CD14-positive monocyte (primary cell): Measurements from ENCODE around the gene VSIG8. TPM values are rescaled to one million over a fixed set of nuclear protein-coding genes. Genes with fewer than 3 reads are reported as not detected.
"Not testable (repeated sequence)": the region's sequence is repeated elsewhere in the genome, so short reads cannot be mapped to it uniquely, and the experiment has no call there.

ENCODE experiments used
- DNase-seq, 3 donors: peaks; one replicate each; pipeline ENCODE4 v3.0.0-alpha.2; 2011 to 2022
- H2AFZ ChIP-seq: 2 replicates; pipeline ENCODE4 v1.6.0; 2012; ENCODE audit warnings: mild to moderate bottlenecking, low read depth, low read length, inconsistent platforms; ENCODE audit not compliant: insufficient read depth, poor library complexity, severe bottlenecking
- H3K27ac ChIP-seq, 2 donors: 1 replicate in 1 of 2; 2 replicates in 1 of 2; pipeline ENCODE4 v1.5.1; 2012 to 2013; ENCODE audit warnings: low read length in 2 of 2, control low read depth in 1 of 2, inconsistent platforms in 1 of 2, low read depth in 1 of 2, mild to moderate bottlenecking in 1 of 2
- H3K27me3 ChIP-seq, 2 donors: one replicate each; pipeline versions ENCODE4 v1.6.0 to v1.6.1; 2011 to 2013; ENCODE audit warnings: low read length in 2 of 2; ENCODE audit not compliant: control insufficient read depth in 2 of 2, insufficient read depth in 2 of 2
- H3K36me3 ChIP-seq, 2 donors: replicated peaks in 1 of 2; 1 replicate in 1 of 2; 2 replicates in 1 of 2; pipeline versions ENCODE4 v1.5.1 to v1.6.1; 2012 to 2013; ENCODE audit warnings: low read length in 2 of 2, control low read depth in 1 of 2, inconsistent platforms in 1 of 2, mild to moderate bottlenecking in 1 of 2; ENCODE audit not compliant: insufficient read depth in 2 of 2, control insufficient read depth in 1 of 2
- H3K4me1 ChIP-seq, 2 donors: 1 replicate in 1 of 2; 2 replicates in 1 of 2; pipeline versions ENCODE4 v1.5.1 to v1.6.1; 2012 to 2013; ENCODE audit warnings: low read length in 2 of 2, control low read depth in 1 of 2, inconsistent platforms in 1 of 2, mild to moderate bottlenecking in 1 of 2, moderate library complexity in 1 of 2; ENCODE audit not compliant: insufficient read depth in 2 of 2, control insufficient read depth in 1 of 2
- H3K4me2 ChIP-seq: replicated peaks from 2 replicates; pipeline ENCODE3; 2012; ENCODE audit warnings: low read length, moderate library complexity, mild to moderate bottlenecking; ENCODE audit not compliant: poor library complexity, severe bottlenecking; ENCODE audit errors: extremely low read depth
- H3K4me3 ChIP-seq, 3 experiments: fragments of 200-600 bp in 1 of 3; sonication (generic) in 1 of 3; replicated peaks in 1 of 3; 1 replicate in 2 of 3; 2 replicates in 1 of 3; pipeline ENCODE4 v1.5.1; 2011 to 2013; ENCODE audit warnings: low read length in 3 of 3, mild to moderate bottlenecking in 3 of 3, control low read depth in 2 of 3, low read depth in 2 of 3, inconsistent platforms in 1 of 3, moderate library complexity in 1 of 3
- H3K79me2 ChIP-seq: 2 replicates; pipeline ENCODE4 v1.6.0; 2012; ENCODE audit warnings: mild to moderate bottlenecking, control low read depth, inconsistent platforms, low read length, moderate library complexity; ENCODE audit not compliant: insufficient read depth
- H3K9ac ChIP-seq: 2 replicates; pipeline ENCODE4 v1.6.0; 2017; ENCODE audit warnings: low read length, mild to moderate bottlenecking; ENCODE audit not compliant: insufficient read depth, poor library complexity, severe bottlenecking
- H3K9me3 ChIP-seq, 2 donors: replicated peaks in 1 of 2; 1 replicate in 1 of 2; 2 replicates in 1 of 2; pipeline versions ENCODE4 v1.5.1 to v1.6.1; 2012 to 2013; ENCODE audit warnings: low read length in 2 of 2, control low read depth in 1 of 2; ENCODE audit not compliant: control insufficient read depth in 1 of 2, insufficient read depth in 1 of 2
- H4K20me1 ChIP-seq: 2 replicates; pipeline ENCODE4 v1.6.0; 2012; ENCODE audit warnings: mild to moderate bottlenecking, low read length, control low read depth, moderate library complexity; ENCODE audit not compliant: insufficient read depth
- H3K27ac Mint-ChIP-seq, 7 donors: one replicate each; pipeline ENCODE4 v1.8.0; 2020; ENCODE audit warnings: mild to moderate bottlenecking in 7 of 7, mixed read lengths in 7 of 7, moderate library complexity in 6 of 7, inconsistent platforms in 2 of 7
- H3K27me3 Mint-ChIP-seq, 3 donors: one replicate each; pipeline ENCODE4 v1.8.0; 2021 to 2022; ENCODE audit warnings: low read depth in 3 of 3, mild to moderate bottlenecking in 3 of 3, mixed read lengths in 3 of 3, moderate library complexity in 3 of 3, inconsistent platforms in 1 of 3
- H3K36me3 Mint-ChIP-seq, 2 donors: one replicate each; pipeline ENCODE4 v1.8.0; 2020; ENCODE audit warnings: mixed read lengths in 2 of 2, inconsistent platforms in 1 of 2, mild to moderate bottlenecking in 1 of 2
- H3K4me1 Mint-ChIP-seq: one replicate; pipeline ENCODE4 v1.8.0; 2020; ENCODE audit warnings: mild to moderate bottlenecking, mixed read lengths
- H3K4me3 Mint-ChIP-seq, 2 donors: one replicate each; pipeline ENCODE4 v1.8.0; 2020; ENCODE audit warnings: mild to moderate bottlenecking in 2 of 2, mixed read lengths in 2 of 2, moderate library complexity in 1 of 2
- H3K9me3 Mint-ChIP-seq, 7 donors: one replicate each; pipeline ENCODE4 v1.8.0; 2020 to 2022; ENCODE audit warnings: mixed read lengths in 7 of 7, mild to moderate bottlenecking in 6 of 7, moderate library complexity in 6 of 7, inconsistent platforms in 2 of 7
- WGBS: methylation state at CpG from one replicate; pipeline ENCODE4 v1.1.5; 2013; ENCODE audit warnings: missing lambda C conversion rate; ENCODE audit not compliant: insufficient coverage; 5-methylcytosine and 5-hydroxymethylcytosine counted together
- intact Hi-C, 2 donors: fragments of 100-400 bp; cut with micrococcal nuclease; formaldehyde crosslinking; loops; one replicate each; pipeline versions ENCODE4 v1.15.0 to v1.15.1; 2023
- polyA plus RNA-seq, 3 donors: library from polyadenylated mRNA; depleted of rRNA in 1 of 3; unstranded in 2 of 3; stranded (reverse) in 1 of 3; fragments of 300-500 nt in 2 of 3; fragments of >200 nt in 1 of 3; fragmentation: Illumina TruSeq in 2 of 3; gene quantifications; 1 replicate in 2 of 3; 2 replicates in 1 of 3; pipeline ENCODE4 v1.2.3, GENCODE V29; 2012 to 2021
- TF ChIP-seq, protein P1 (sequence below): fragments of 200-600 bp; IDR thresholded peaks from one replicate; pipeline ENCODE4 v1.8.0; 2022; ENCODE audit warnings: antibody characterized with exemption, mild to moderate bottlenecking

Gene VSIG8
- polyA plus RNA-seq, 3 donors: 0.04 TPM; not detected in 2

GRCh38 chr1:159908031-159908940 lies 45.8 kb upstream of the VSIG8 start:
- WGBS: 96% methylated on average over 5 of the region's 9 CpGs
- Mint-ChIP-seq H3K4me3 (no peak overlapping the region), H3K27ac (peak overlapping the region in 6 of 7 donors; percentile 23 to 83 (median 52)), H3K4me1 (peaks cover 36% of the 10 kb centered on the region), H3K27me3 (peaks cover 0 to 3% (median 0%) of the 10 kb centered on the region in 3 donors), H3K36me3 (peaks cover 9 to 10% of the 10 kb centered on the region in 2 donors), H3K9me3 (peaks cover 0 to 8% (median 2%) of the 10 kb centered on the region in 7 donors)
- H3K4me1 ChIP-seq: peaks cover 23 to 29% of the 10 kb centered on the region in 2 donors
- H3K9ac ChIP-seq: no peak overlapping the region
- peaks cover 0 to 2% of the 10 kb centered on the region in 2 donors for H3K9me3 ChIP-seq
- intact Hi-C loops: no loop called here
- no peak overlapping the region for H3K4me3 ChIP-seq
- no peak overlapping the region for H3K27ac ChIP-seq
- no peaks in the 10 kb centered on the region for H3K27me3 ChIP-seq
- no peak for DNase-seq
- no peak overlapping the region for H2AFZ ChIP-seq
- TF ChIP-seq, protein P1, sequence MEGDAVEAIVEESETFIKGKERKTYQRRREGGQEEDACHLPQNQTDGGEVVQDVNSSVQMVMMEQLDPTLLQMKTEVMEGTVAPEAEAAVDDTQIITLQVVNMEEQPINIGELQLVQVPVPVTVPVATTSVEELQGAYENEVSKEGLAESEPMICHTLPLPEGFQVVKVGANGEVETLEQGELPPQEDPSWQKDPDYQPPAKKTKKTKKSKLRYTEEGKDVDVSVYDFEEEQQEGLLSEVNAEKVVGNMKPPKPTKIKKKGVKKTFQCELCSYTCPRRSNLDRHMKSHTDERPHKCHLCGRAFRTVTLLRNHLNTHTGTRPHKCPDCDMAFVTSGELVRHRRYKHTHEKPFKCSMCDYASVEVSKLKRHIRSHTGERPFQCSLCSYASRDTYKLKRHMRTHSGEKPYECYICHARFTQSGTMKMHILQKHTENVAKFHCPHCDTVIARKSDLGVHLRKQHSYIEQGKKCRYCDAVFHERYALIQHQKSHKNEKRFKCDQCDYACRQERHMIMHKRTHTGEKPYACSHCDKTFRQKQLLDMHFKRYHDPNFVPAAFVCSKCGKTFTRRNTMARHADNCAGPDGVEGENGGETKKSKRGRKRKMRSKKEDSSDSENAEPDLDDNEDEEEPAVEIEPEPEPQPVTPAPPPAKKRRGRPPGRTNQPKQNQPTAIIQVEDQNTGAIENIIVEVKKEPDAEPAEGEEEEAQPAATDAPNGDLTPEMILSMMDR: no peak
- H3K36me3 ChIP-seq: no peaks in the 10 kb centered on the region
- no peaks in the 10 kb centered on the region for H4K20me1 ChIP-seq
- no peak overlapping the region for H3K4me2 ChIP-seq
- no peaks in the 10 kb centered on the region for H3K79me2 ChIP-seq

DNA sequence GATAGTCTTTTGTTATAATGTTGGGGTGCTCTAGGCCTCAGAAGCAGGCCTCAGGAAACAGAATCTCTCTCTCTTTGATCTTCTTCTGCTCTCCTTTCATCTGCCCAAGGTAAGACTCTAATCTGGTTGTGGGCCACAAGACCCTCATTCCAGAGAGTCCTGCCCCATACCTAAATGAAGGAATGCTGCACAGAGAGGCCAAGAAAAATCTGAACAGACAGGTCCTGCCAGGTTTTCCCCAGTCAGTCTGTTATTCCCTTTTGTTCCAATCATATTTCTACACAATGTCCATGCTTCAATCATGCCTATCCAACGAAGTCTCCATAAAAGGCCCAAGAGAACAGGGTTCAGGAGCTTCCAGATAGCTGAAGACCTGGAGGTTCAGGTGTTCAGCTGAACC lies 44.5 kb upstream of the VSIG8 start:
- Mint-ChIP-seq H3K27ac (no peak overlapping the region), H3K4me3 (no peak overlapping the region), H3K9me3 (peaks cover 0 to 8% (median 2%) of the 10 kb centered on the region in 7 donors), H3K4me1 (peaks cover 36% of the 10 kb centered on the region), H3K27me3 (peaks cover 0 to 3% (median 0%) of the 10 kb centered on the region in 3 donors), H3K36me3 (peaks cover 4 to 6% of the 10 kb centered on the region in 2 donors)
- intact Hi-C loops: no loop called here
- no peaks in the 10 kb centered on the region for H4K20me1 ChIP-seq
- WGBS: no CpG with 5 or more reads among the region's 1 CpG
- no peaks in the 10 kb centered on the region for H3K36me3 ChIP-seq
- DNase-seq: no peak
- TF ChIP-seq, protein P1: no peak
- H2AFZ ChIP-seq: no peak overlapping the region
- no peak overlapping the region for H3K27ac ChIP-seq
- H3K9ac ChIP-seq: no peak overlapping the region
- H3K9me3 ChIP-seq: peaks cover 0 to 2% of the 10 kb centered on the region in 2 donors
- no peak overlapping the region for H3K4me3 ChIP-seq
- H3K27me3 ChIP-seq: no peaks in the 10 kb centered on the region
- no peak overlapping the region for H3K4me2 ChIP-seq
- peaks cover 30 to 34% of the 10 kb centered on the region in 2 donors for H3K4me1 ChIP-seq
- H3K79me2 ChIP-seq: no peaks in the 10 kb centered on the region

- H3K27me3 Mint-ChIP-seq, H4K20me1 ChIP-seq, H3K36me3 ChIP-seq, H3K36me3 Mint-ChIP-seq, H3K27me3 ChIP-seq, intact Hi-C loops, H3K9me3 Mint-ChIP-seq, H3K79me2 ChIP-seq, H3K4me3 Mint-ChIP-seq, H3K9me3 ChIP-seq, H3K4me2 ChIP-seq, H3K4me3 ChIP-seq, H3K27ac ChIP-seq, H2AFZ ChIP-seq, DNase-seq, H3K9ac ChIP-seq: not testable (repeated sequence)
- Mint-ChIP-seq H3K27ac (peak overlapping the region in 2 of 7 donors; percentile 10 to 35), H3K4me1 (peaks cover 25% of the 10 kb centered on the region)
- peaks cover 15 to 25% of the 10 kb centered on the region in 2 donors for H3K4me1 ChIP-seq
- WGBS: 100% methylated on average over 2 of the region's 3 CpGs
These were observed 41.6 kb upstream of the VSIG8 start for GRCh38 chr1:159904036-159904435.
